Measurements from ENCODE around the gene TMSB4X. TPM values are rescaled to one million over a fixed set of nuclear protein-coding genes. Genes with fewer than 3 reads are reported as not detected.

The TMSB4X gene
- total RNA-seq, 1 donor = 5,524 TPM

GRCh38 chrX:13007519-13008188 is 32.7 kb downstream of the TMSB4X start:
- TF ChIP-seq CTCF (IDR thresholded peaks at IDR 0.05; ENCODE audit: insufficient read depth, low read length) = no peak
- H3K4me3 ChIP-seq (ENCODE audit: low read depth, low read length) = no peak overlapping the region
- peak; percentile 81 for DNase-seq (ENCODE audit: low read depth)

- no peak overlapping the region for H3K4me3 ChIP-seq (ENCODE audit: low read depth, low read length)
- TF ChIP-seq CTCF (IDR thresholded peaks at IDR 0.05; ENCODE audit: insufficient read depth, low read length) = peak; percentile 4
- no peak for DNase-seq (ENCODE audit: low read depth)
Measured at GRCh38 chrX:13008189-13008533, 33.3 kb downstream of the TMSB4X start.

- TF ChIP-seq CTCF (IDR thresholded peaks at IDR 0.05; ENCODE audit: insufficient read depth, low read length) = no peak
- no peak overlapping the region for H3K4me3 ChIP-seq (ENCODE audit: low read depth, low read length)
- no peak for DNase-seq (ENCODE audit: low read depth)
Measured at GRCh38 chrX:13008851-13009250, 33.9 kb downstream of the TMSB4X start.

GRCh38 chrX:13009273-13009672 is 34.4 kb downstream of the TMSB4X start:
- DNase-seq (ENCODE audit: low read depth) = peak; percentile 34
- H3K4me3 ChIP-seq (ENCODE audit: low read depth, low read length) = no peak overlapping the region
- no peak for TF ChIP-seq CTCF (IDR thresholded peaks at IDR 0.05; ENCODE audit: insufficient read depth, low read length)

- H3K4me3 ChIP-seq (ENCODE audit: low read depth, low read length) = no peak overlapping the region
- no peak for TF ChIP-seq CTCF (IDR thresholded peaks at IDR 0.05; ENCODE audit: insufficient read depth, low read length)
- DNase-seq (ENCODE audit: low read depth) = no peak
Measured at GRCh38 chrX:13009844-13010243, 34.9 kb downstream of the TMSB4X start.

- TF ChIP-seq CTCF (IDR thresholded peaks at IDR 0.05; ENCODE audit: insufficient read depth, low read length) = no peak
- H3K4me3 ChIP-seq (ENCODE audit: low read depth, low read length) = no peak overlapping the region
- no peak for DNase-seq (ENCODE audit: low read depth)
Measured at GRCh38 chrX:13010546-13010945, 35.6 kb downstream of the TMSB4X start.
